SK-N-SH (cell line): Measurements from ENCODE around the gene JAKMIP1. TPM values are rescaled to one million over a fixed set of nuclear protein-coding genes. Genes with fewer than 3 reads are reported as not detected.

Experiments
- CTCF ChIA-PET: fragments of 300-600, 350-600 bp; formaldehyde crosslinking; extraction: SDS; loops from one replicate; lab custom pipeline; 2021; lab: Yijun Ruan, JAX
- POLR2A ChIA-PET: fragments of 350-600 bp; sonication (Branson Sonifier 250); formaldehyde crosslinking; extraction: SDS; loops from one replicate; lab custom pipeline; 2020; ENCODE audit warnings: antibody characterized with exemption, inconsistent platforms; lab: Yijun Ruan, JAX
- DNase-seq: peaks from one replicate; pipeline ENCODE4 v3.0.0; 2012
- H2AFZ ChIP-seq: fragments of 200-600 bp; sonication (generic); 2 replicates; pipeline ENCODE4 v1.8.1; 2016; ENCODE audit warnings: antibody characterized with exemption, mild to moderate bottlenecking, low read depth
- H3F3A ChIP-seq: fragments of 200-600 bp; sonication (generic); replicated peaks from 2 replicates; pipeline ENCODE3; 2016; ENCODE audit warnings: antibody characterized with exemption, mild to moderate bottlenecking; ENCODE audit not compliant: insufficient read depth
- H3K27ac ChIP-seq, 2 experiments: fragments of 200-500 bp in 1 of 2; fragments of 200-600 bp in 1 of 2; sonication (Bioruptor generic) in 1 of 2; sonication (generic), shearing (Covaris generic) in 1 of 2; 2 replicates each; pipeline versions ENCODE4 v1.5.1 to v1.6.1; 2014 to 2016; ENCODE audit warnings: low read depth in 2 of 2, inconsistent platforms in 1 of 2, low read length in 1 of 2, mild to moderate bottlenecking in 1 of 2, mixed read lengths in 1 of 2
- H3K27me3 ChIP-seq: fragments of 200-600 bp; sonication (generic), shearing (Covaris generic); 2 replicates; pipeline ENCODE4 v1.6.1; 2016; ENCODE audit warnings: mixed run types; ENCODE audit not compliant: insufficient read depth
- H3K36me3 ChIP-seq, 2 experiments: fragments of 200-500 bp in 1 of 2; fragments of 200-600 bp in 1 of 2; sonication (Bioruptor generic) in 1 of 2; sonication (generic) in 1 of 2; replicated peaks in 1 of 2; 2 replicates each; pipeline versions ENCODE3 to v1.5.1; 2014 to 2016; ENCODE audit warnings: low read length in 1 of 2, mild to moderate bottlenecking in 1 of 2; ENCODE audit not compliant: insufficient read depth in 2 of 2, control insufficient read depth in 1 of 2
- H3K4me1 ChIP-seq, 2 experiments: fragments of 200-500 bp in 1 of 2; fragments of 200-600 bp in 1 of 2; sonication (Bioruptor generic) in 1 of 2; sonication (generic), shearing (Covaris generic) in 1 of 2; 2 replicates each; pipeline versions ENCODE4 v1.5.1 to v1.6.1; 2014 to 2016; ENCODE audit warnings: low read depth in 1 of 2, low read length in 1 of 2, mixed run types in 1 of 2; ENCODE audit not compliant: insufficient read depth in 2 of 2, control insufficient read depth in 1 of 2
- H3K4me2 ChIP-seq: fragments of 200-600 bp; sonication (generic), shearing (Covaris generic); 2 replicates; pipeline ENCODE4 v1.6.1; 2017; ENCODE audit warnings: mixed run types
- H3K4me3 ChIP-seq, 2 experiments: fragments of 200-500 bp in 1 of 2; fragments of 200-600 bp in 1 of 2; sonication (Bioruptor generic) in 1 of 2; sonication (generic), shearing (Covaris generic) in 1 of 2; 2 replicates each; pipeline versions ENCODE4 v1.5.1 to v1.8.1; 2014 to 2016; ENCODE audit warnings: low read depth in 2 of 2, inconsistent platforms in 1 of 2, low read length in 1 of 2, mild to moderate bottlenecking in 1 of 2, mixed read lengths in 1 of 2, moderate library complexity in 1 of 2
- H3K79me2 ChIP-seq: fragments of 200-600 bp; sonication (generic); 2 replicates; pipeline ENCODE4 v1.8.1; 2017; ENCODE audit warnings: mild to moderate bottlenecking; ENCODE audit not compliant: insufficient read depth
- H3K9ac ChIP-seq: fragments of 200-600 bp; sonication (generic); 2 replicates; pipeline ENCODE4 v1.6.1; 2017; ENCODE audit warnings: mixed run types
- H3K9me2 ChIP-seq: fragments of 200-600 bp; sonication (generic); 2 replicates; pipeline ENCODE4 v1.6.1; 2017; ENCODE audit warnings: mixed run types
- H3K9me3 ChIP-seq: fragments of 200-600 bp; sonication (generic); 2 replicates; pipeline ENCODE4 v1.6.1; 2017; ENCODE audit warnings: mixed run types, mild to moderate bottlenecking, moderate library complexity
- H4K20me1 ChIP-seq: fragments of 200-600 bp; sonication (generic); 2 replicates; pipeline ENCODE4 v1.6.1; 2017; ENCODE audit warnings: mild to moderate bottlenecking, mixed run types; ENCODE audit not compliant: insufficient read depth
- ELF1 ChIP-seq: IDR thresholded peaks from 2 replicates; pipeline ENCODE4 v1.4.0; 2012
- FOXJ3 ChIP-seq: sonication (generic); formaldehyde crosslinking; IDR thresholded peaks from 2 replicates; pipeline ENCODE4 v1.5.1; 2020; ENCODE audit warnings: mild to moderate bottlenecking, missing genetic modification reagents
- NFIC ChIP-seq: IDR thresholded peaks from 2 replicates; pipeline ENCODE4 v1.4.0; 2012; ENCODE audit warnings: borderline replicate concordance
- NRF1 ChIP-seq: IDR thresholded peaks from 2 replicates; pipeline ENCODE4 v1.6.1; 2012; ENCODE audit warnings: low read depth, mild to moderate bottlenecking, low read length
- RCOR1 ChIP-seq: fragments of 150-350 bp; IDR thresholded peaks from 2 replicates; pipeline ENCODE4 v1.6.1; 2017; ENCODE audit warnings: antibody characterized with exemption, low read length
- RFX5 ChIP-seq: IDR thresholded peaks from 2 replicates; pipeline ENCODE4 v1.6.1; 2012; ENCODE audit warnings: mild to moderate bottlenecking, improper control_type of control experiment, low read length
- SMC3 ChIP-seq: IDR thresholded peaks from 2 replicates; pipeline ENCODE4 v1.6.1; 2012; ENCODE audit warnings: low read depth, low read length, improper control_type of control experiment
- TCF12 ChIP-seq: IDR thresholded peaks from 2 replicates; pipeline ENCODE4 v1.4.0; 2012
- TEAD4 ChIP-seq: IDR thresholded peaks from 2 replicates; pipeline ENCODE4 v1.4.0; 2012; ENCODE audit warnings: mild to moderate bottlenecking, borderline replicate concordance; ENCODE audit not compliant: insufficient read depth
- WGBS: methylation state at CpG from one replicate; pipeline ENCODE4 v1.1.6; 2017; ENCODE audit warnings: low lambda C conversion rate; 5-methylcytosine and 5-hydroxymethylcytosine counted together
- polyA plus RNA-seq, 3 experiments: library from polyadenylated mRNA; depleted of rRNA; stranded (reverse); fragments of >200 nt; gene quantifications; 2 replicates each; pipeline ENCODE4 v1.2.3, GENCODE V29; 2012
- TF ChIP-seq, protein P1 (sequence below): IDR thresholded peaks from 2 replicates; pipeline ENCODE4 v1.4.0; 2012; ENCODE audit warnings: low read depth, borderline replicate concordance
- TF ChIP-seq, protein P2 (sequence below): IDR thresholded peaks from 2 replicates; pipeline ENCODE4 v1.4.0; 2012; ENCODE audit warnings: low read depth, borderline replicate concordance
- TF ChIP-seq, protein P3 (sequence below): IDR thresholded peaks from 2 replicates; pipeline ENCODE4; 2012

JAKMIP1 gene
- polyA plus RNA-seq, 1 of the 3 experiments (the other 2 are of a cell fraction) = 0.54 TPM

DNA sequence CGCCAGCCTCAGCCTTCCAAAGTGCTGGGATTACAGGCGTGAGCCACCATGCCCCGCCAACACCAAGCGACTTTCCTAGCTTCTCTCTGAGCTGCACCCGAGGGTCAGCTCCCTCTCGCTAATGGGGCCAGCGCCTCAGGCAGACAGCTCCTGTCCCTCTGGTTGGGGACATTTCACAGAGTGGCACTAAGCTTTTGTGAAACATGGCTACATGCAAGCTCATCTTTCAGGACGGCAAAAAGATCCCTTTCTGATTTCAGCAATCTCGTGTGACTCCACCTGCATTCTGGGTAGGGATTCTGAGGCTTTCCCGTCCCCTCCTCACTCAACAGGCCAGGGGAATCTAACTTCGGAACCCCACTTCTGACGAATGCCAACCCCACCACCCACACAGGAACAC is 151.1 kb downstream of the JAKMIP1 start:
- ChIA-PET CTCF (interaction anchor here (1.0 to 1.7 kb wide), 3 partner anchors 29 to 51 kb away, joined by 3 to 5 read pairs (median 3); no protein-coding TSS in a partner anchor), POLR2A (no interaction called here)
- no peak overlapping the region for H3K4me2 ChIP-seq
- H3K27me3 ChIP-seq = no peaks in the 10 kb centered on the region
- no peak overlapping the region for H3K4me3 ChIP-seq
- H2AFZ ChIP-seq = no peak overlapping the region
- no peak overlapping the region for H3K27ac ChIP-seq
- DNase-seq = no peak
- H4K20me1 ChIP-seq = no peaks in the 10 kb centered on the region
- no peaks in the 10 kb centered on the region for H3K9me2 ChIP-seq
- H3K4me1 ChIP-seq = no peaks in the 10 kb centered on the region
- WGBS = 59% methylated on average over 12 of the region's 12 CpGs
- TF ChIP-seq FOXJ3 (no peak), ELF1 (no peak), NRF1 (no peak), RFX5 (no peak), SMC3 (no peak)
- TF ChIP-seq, protein P1, sequence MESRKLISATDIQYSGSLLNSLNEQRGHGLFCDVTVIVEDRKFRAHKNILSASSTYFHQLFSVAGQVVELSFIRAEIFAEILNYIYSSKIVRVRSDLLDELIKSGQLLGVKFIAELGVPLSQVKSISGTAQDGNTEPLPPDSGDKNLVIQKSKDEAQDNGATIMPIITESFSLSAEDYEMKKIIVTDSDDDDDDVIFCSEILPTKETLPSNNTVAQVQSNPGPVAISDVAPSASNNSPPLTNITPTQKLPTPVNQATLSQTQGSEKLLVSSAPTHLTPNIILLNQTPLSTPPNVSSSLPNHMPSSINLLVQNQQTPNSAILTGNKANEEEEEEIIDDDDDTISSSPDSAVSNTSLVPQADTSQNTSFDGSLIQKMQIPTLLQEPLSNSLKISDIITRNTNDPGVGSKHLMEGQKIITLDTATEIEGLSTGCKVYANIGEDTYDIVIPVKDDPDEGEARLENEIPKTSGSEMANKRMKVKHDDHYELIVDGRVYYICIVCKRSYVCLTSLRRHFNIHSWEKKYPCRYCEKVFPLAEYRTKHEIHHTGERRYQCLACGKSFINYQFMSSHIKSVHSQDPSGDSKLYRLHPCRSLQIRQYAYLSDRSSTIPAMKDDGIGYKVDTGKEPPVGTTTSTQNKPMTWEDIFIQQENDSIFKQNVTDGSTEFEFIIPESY = no peak
- H3K9me3 ChIP-seq = no peaks in the 10 kb centered on the region
- no peak overlapping the region for H3K9ac ChIP-seq
- H3K36me3 ChIP-seq = no peaks in the 10 kb centered on the region
- no peaks in the 10 kb centered on the region for H3K79me2 ChIP-seq
- H3F3A ChIP-seq = no peaks in the 10 kb centered on the region

DNA sequence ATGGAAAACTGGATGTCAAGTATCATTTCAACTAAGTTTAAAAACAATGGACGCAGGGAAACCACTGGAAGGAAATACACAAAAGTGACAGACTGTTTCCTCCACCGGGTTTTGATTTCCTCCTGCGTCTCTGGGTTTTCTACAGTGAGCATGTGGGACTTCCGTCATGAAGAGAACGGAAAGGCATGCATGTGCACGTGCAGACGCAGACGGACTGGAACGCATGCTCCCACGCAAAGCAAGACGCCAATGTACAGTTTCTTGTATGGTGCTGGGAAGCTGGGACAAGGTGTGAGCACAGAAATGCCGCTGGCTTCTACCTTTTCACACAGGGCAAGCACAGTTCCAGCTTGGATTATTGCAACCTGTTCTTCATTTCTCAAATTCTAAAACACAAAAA is 151.8 kb downstream of the JAKMIP1 start:
- 67% methylated on average over 12 of the region's 12 CpGs for WGBS
- ChIA-PET CTCF (interaction anchor here (1.0 to 1.7 kb wide), 4 partner anchors 10 to 50 kb away, joined by 3 to 5 read pairs (median 4); no protein-coding TSS in a partner anchor), POLR2A (no interaction called here)
- DNase-seq = no peak
- Histone ChIP-seq H2AFZ (no peak overlapping the region), H3K27me3 (no peaks in the 10 kb centered on the region), H3K4me1 (no peaks in the 10 kb centered on the region), H3K4me2 (no peak overlapping the region), H3K79me2 (no peaks in the 10 kb centered on the region), H3K9ac (no peak overlapping the region), H3K27ac (no peak overlapping the region), H3K4me3 (no peak overlapping the region), H3K9me2 (no peaks in the 10 kb centered on the region), H4K20me1 (no peaks in the 10 kb centered on the region), H3F3A (no peaks in the 10 kb centered on the region), H3K9me3 (no peaks in the 10 kb centered on the region), H3K36me3 (no peaks in the 10 kb centered on the region)
- TF ChIP-seq TEAD4 (no peak), RCOR1 (no peak), TCF12 (no peak), NFIC (no peak)
- TF ChIP-seq, protein P2, sequence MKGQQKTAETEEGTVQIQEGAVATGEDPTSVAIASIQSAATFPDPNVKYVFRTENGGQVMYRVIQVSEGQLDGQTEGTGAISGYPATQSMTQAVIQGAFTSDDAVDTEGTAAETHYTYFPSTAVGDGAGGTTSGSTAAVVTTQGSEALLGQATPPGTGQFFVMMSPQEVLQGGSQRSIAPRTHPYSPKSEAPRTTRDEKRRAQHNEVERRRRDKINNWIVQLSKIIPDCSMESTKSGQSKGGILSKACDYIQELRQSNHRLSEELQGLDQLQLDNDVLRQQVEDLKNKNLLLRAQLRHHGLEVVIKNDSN = no peak
- TF ChIP-seq, protein P3, sequence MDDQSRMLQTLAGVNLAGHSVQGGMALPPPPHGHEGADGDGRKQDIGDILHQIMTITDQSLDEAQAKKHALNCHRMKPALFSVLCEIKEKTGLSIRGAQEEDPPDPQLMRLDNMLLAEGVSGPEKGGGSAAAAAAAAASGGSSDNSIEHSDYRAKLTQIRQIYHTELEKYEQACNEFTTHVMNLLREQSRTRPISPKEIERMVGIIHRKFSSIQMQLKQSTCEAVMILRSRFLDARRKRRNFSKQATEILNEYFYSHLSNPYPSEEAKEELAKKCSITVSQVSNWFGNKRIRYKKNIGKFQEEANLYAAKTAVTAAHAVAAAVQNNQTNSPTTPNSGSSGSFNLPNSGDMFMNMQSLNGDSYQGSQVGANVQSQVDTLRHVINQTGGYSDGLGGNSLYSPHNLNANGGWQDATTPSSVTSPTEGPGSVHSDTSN = no peak
